ENCODE measurements around the gene SKA1. TPM values are rescaled to one million over a fixed set of nuclear protein-coding genes. Genes with fewer than 3 reads are reported as not detected.

SKA1 gene
- total and polyA plus RNA-seq, 9 of the 15 experiments (the other 6 are each of a cell fraction or from before 2014, with no cell fraction given), result 27.8 to 67.2 (median 41.9) TPM

GRCh38 chr18:50331691-50332090 lies 43.2 kb upstream of the SKA1 start:
- H4K20me1 ChIP-seq (replicated peaks; ENCODE audit: control insufficient read depth, insufficient read depth, low read length), result no peaks in the 10 kb centered on the region

GRCh38 chr18:50334546-50335152 lies 40.2 kb upstream of the SKA1 start:
- ChIA-PET POLR2A (no interaction called here), CTCF (ENCODE audit: low intra/inter-chr PET ratio) (no interaction called here)
- H3K27ac ChIP-seq (ENCODE audit: extremely low read depth, low read depth, low read length), result no peak overlapping the region
- no peaks in the 10 kb centered on the region for H3K36me3 ChIP-seq (ENCODE audit: control insufficient read depth, insufficient read depth, low read length)
- H3K4me1 ChIP-seq (replicated peaks in 1 of 2; ENCODE audit: control insufficient read depth in 2 of 2, insufficient read depth in 2 of 2, low read length in 2 of 2), result no peaks in the 10 kb centered on the region; a peak in 2 of 5 replicates
- H3K4me3 ChIP-seq, result no peak overlapping the region
- H3K9ac ChIP-seq (ENCODE audit: insufficient read depth in 1 of 2, low read depth in 2 of 2, low read length in 2 of 2), result no peak overlapping the region
- H3K27me3 ChIP-seq (ENCODE audit: control insufficient read depth in 2 of 2, insufficient read depth in 2 of 2, low read length in 2 of 2), result no peaks in the 10 kb centered on the region
- no peaks in the 10 kb centered on the region for H4K20me1 ChIP-seq (replicated peaks; ENCODE audit: control insufficient read depth, insufficient read depth, low read length)
- in situ Hi-C loops (cut with MboI), result no loop called here
- H3K9me1 ChIP-seq (ENCODE audit: control insufficient read depth, insufficient read depth, low read length), result no peaks in the 10 kb centered on the region
- no peak for DNase-seq (ENCODE audit: extremely low read depth in 1 of 4, low spot score in 3 of 4)
- no peak for FAIRE-seq
- H3K4me2 ChIP-seq (ENCODE audit: insufficient read depth, low read length), result no peak overlapping the region
- BruUV-seq (replicated peaks), result no TSS peak
- no peaks in the 10 kb centered on the region for H3K79me2 ChIP-seq (ENCODE audit: control insufficient read depth, insufficient read depth, low read length)
- intact Hi-C loops (cut with micrococcal nuclease), result no loop called here
- no peak for ATAC-seq
- 33% methylated on average over 6 of the region's 7 CpGs for WGBS (ENCODE audit: insufficient coverage, low coverage, missing lambda C conversion rate)
- H3K9me3 ChIP-seq (replicated peaks; ENCODE audit: control insufficient read depth, insufficient read depth, low read depth, low read length), result no peaks in the 10 kb centered on the region
- H2AFZ ChIP-seq (ENCODE audit: low read depth, low read length), result no peak overlapping the region
- TF ChIP-seq AFF4 (CRISPR knock-in tag; IDR thresholded peaks at IDR 0.05) (no peak), NONO (IDR thresholded peaks at IDR 0.05; ENCODE audit: low read depth in 2 of 2, low read length in 1 of 2) (no peak), RHOXF2B (CRISPR knock-in tag; conservative IDR thresholded peaks at IDR 0.05) (no peak), ZBTB2 (IDR thresholded peaks at IDR 0.05) (no peak), ZNF41 (CRISPR knock-in tag; conservative IDR thresholded peaks at IDR 0.05) (no peak), DPF2 (IDR thresholded peaks at IDR 0.05) (no peak), SETDB1 (IDR thresholded peaks at IDR 0.05; ENCODE audit: low read length) (no peak)

More at GRCh38 chr18:50331691-50332090, 43.2 kb upstream of the SKA1 start:
- ATAC-seq, result no peak
- Histone ChIP-seq H3K4me3 (no peak overlapping the region), H3K9me3 (replicated peaks; ENCODE audit: control insufficient read depth, insufficient read depth, low read depth, low read length) (no peaks in the 10 kb centered on the region), H3K27me3 (ENCODE audit: control insufficient read depth in 2 of 2, insufficient read depth in 2 of 2, low read length in 2 of 2) (no peaks in the 10 kb centered on the region), H3K9ac (ENCODE audit: insufficient read depth in 1 of 2, low read depth in 2 of 2, low read length in 2 of 2) (no peak overlapping the region), H3K27ac (ENCODE audit: extremely low read depth, low read depth, low read length) (no peak overlapping the region), H3K4me1 (replicated peaks in 1 of 2; ENCODE audit: control insufficient read depth in 2 of 2, insufficient read depth in 2 of 2, low read length in 2 of 2) (no peaks in the 10 kb centered on the region), H3K79me2 (ENCODE audit: control insufficient read depth, insufficient read depth, low read length) (no peaks in the 10 kb centered on the region), H2AFZ (ENCODE audit: low read depth, low read length) (no peak overlapping the region), H3K9me1 (ENCODE audit: control insufficient read depth, insufficient read depth, low read length) (no peaks in the 10 kb centered on the region), H3K4me2 (ENCODE audit: insufficient read depth, low read length) (no peak overlapping the region), H3K36me3 (ENCODE audit: control insufficient read depth, insufficient read depth, low read length) (no peaks in the 10 kb centered on the region)
- POLR2A ChIA-PET, result no interaction called here
- intact Hi-C loops (cut with micrococcal nuclease), result no loop called here
- DNase-seq (ENCODE audit: extremely low read depth in 1 of 4, low spot score in 3 of 4), result no peak
- in situ Hi-C loops (cut with MboI), result no loop called here
- no peak for FAIRE-seq
- BruUV-seq (replicated peaks), result no TSS peak
- TF ChIP-seq ZNF232 (CRISPR knock-in tag; IDR thresholded peaks at IDR 0.05) (no peak), BRD4 (IDR thresholded peaks at IDR 0.05) (no peak), ZC3H4 (CRISPR knock-in tag; IDR thresholded peaks at IDR 0.05; ENCODE audit: borderline replicate concordance) (no peak)
- 17% methylated on average over 1 of the region's 1 CpG for WGBS (ENCODE audit: insufficient coverage, low coverage, missing lambda C conversion rate)
- CTCF ChIA-PET (ENCODE audit: low intra/inter-chr PET ratio), result no interaction called here
